ENCODE results near the gene TMEM239. TPM values are rescaled to one million over a fixed set of nuclear protein-coding genes. Genes with fewer than 3 reads are reported as not detected.

TMEM239 gene
- total RNA-seq, 1 experiment from 2014 or later = not detected

DNA sequence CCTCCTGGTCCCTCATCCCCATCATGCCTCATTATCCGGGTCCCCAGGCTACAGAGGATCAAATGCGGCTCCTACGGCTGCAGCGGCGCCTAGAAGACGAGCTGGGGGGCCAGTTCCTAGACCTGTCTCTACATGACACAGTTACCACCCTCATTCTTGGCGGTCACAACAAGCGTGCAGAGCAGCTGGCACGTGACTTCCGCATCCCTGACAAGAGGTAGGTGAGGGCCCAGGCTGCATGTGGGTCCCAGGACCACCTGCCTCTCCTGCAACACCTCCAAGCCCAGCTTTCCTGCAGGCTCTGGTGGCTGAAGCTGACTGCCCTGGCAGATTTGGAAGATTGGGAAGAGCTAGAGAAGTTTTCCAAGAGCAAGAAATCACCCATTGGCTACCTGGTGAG lies 48.9 kb downstream of the TMEM239 start:
- Histone ChIP-seq H2AFZ (no peak overlapping the region), H3K9me2 (ENCODE audit: insufficient read depth) (no peaks in the 10 kb centered on the region), H3K27ac (no peak overlapping the region), H4K20me1 (ENCODE audit: insufficient read depth) (no peaks in the 10 kb centered on the region), H3K4me2 (no peak overlapping the region), H3K4me3 (no peak overlapping the region), H3K4me1 (replicated peaks; ENCODE audit: insufficient read depth) (no peaks in the 10 kb centered on the region; the same call in 1 of the 2 replicates), H3K79me2 (ENCODE audit: low read depth) (no peaks in the 10 kb centered on the region), H3K27me3 (ENCODE audit: insufficient read depth, low read depth) (no peaks in the 10 kb centered on the region), H3K9me3 (ENCODE audit: insufficient read depth, low read depth) (no peaks in the 10 kb centered on the region), H3F3A (ENCODE audit: insufficient read depth, low read depth) (0 out of 2 replicates have a peak, but pooled peaks cover 3% of the 10 kb centered on the region), H3K36me3 (ENCODE audit: low read depth) (no peaks in the 10 kb centered on the region)
- BruUV-seq (replicated peaks) = no TSS peak
- no peak for TF ChIP-seq EZH2 (IDR thresholded peaks at IDR 0.05; ENCODE audit: low read depth)
- TF ChIP-seq, protein P1, sequence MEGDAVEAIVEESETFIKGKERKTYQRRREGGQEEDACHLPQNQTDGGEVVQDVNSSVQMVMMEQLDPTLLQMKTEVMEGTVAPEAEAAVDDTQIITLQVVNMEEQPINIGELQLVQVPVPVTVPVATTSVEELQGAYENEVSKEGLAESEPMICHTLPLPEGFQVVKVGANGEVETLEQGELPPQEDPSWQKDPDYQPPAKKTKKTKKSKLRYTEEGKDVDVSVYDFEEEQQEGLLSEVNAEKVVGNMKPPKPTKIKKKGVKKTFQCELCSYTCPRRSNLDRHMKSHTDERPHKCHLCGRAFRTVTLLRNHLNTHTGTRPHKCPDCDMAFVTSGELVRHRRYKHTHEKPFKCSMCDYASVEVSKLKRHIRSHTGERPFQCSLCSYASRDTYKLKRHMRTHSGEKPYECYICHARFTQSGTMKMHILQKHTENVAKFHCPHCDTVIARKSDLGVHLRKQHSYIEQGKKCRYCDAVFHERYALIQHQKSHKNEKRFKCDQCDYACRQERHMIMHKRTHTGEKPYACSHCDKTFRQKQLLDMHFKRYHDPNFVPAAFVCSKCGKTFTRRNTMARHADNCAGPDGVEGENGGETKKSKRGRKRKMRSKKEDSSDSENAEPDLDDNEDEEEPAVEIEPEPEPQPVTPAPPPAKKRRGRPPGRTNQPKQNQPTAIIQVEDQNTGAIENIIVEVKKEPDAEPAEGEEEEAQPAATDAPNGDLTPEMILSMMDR (conservative IDR thresholded peaks at IDR 0.05) = no peak
- ChIA-PET CTCF (no interaction called here), POLR2A (ENCODE audit: unreplicated experiment) (no interaction called here)
- intact Hi-C loops (cut with micrococcal nuclease; ENCODE audit: unreplicated experiment) = no loop called here
- DNase-seq = no peak

DNA sequence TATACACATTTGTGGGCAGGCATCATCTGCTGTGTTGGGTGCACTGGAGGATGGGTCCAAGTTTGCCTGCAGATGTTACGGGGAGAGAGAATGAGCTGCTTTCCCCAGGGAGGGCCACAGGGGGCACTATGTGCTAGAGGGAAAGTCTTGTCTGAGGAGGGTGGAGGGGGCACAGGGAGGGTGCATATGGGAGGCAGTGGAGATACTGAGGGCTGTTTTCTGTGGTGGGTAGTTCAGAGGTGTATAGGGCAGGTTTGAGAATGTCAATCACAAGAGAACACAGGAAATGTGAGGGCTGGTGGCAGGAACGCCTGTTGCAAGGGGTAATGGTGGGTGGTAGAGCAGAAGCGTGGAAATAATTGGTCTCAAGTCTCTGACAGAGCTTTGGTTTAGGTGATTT lies 49.5 kb downstream of the TMEM239 start:
- intact Hi-C loops (cut with micrococcal nuclease; ENCODE audit: unreplicated experiment) = no loop called here
- H3K27me3 ChIP-seq (ENCODE audit: insufficient read depth, low read depth) = no peaks in the 10 kb centered on the region

DNA sequence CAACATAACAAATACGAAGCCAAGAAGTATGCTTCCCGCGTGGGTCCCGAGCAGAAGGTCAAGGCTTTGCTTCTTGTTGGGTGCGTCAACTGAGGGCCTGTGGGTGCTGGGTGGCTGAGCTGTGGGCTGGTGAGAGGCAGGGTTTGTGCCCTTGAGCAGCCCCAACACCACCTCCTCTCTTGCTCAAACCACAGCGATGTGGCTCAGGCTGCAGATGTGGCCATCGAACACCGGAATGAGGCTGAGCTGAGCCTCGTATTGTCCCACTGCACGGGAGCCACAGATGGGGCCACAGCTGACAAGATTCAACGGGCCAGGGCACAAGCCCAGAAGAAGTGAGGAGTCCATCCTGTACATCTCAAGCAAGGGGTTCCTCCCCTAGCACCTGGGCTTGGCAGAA lies 50.1 kb downstream of the TMEM239 start:
- H3K36me3 ChIP-seq (ENCODE audit: low read depth) = no peaks in the 10 kb centered on the region
- ChIA-PET CTCF (no interaction called here), POLR2A (ENCODE audit: unreplicated experiment) (no interaction called here)
- H3K79me2 ChIP-seq (ENCODE audit: low read depth) = no peaks in the 10 kb centered on the region
- H3K27ac ChIP-seq = no peak overlapping the region
- no peak overlapping the region for H2AFZ ChIP-seq
- H3K27me3 ChIP-seq (ENCODE audit: insufficient read depth, low read depth) = no peaks in the 10 kb centered on the region
- no peaks in the 10 kb centered on the region for H3K9me3 ChIP-seq (ENCODE audit: insufficient read depth, low read depth)
- BruUV-seq (replicated peaks) = no TSS peak
- H3K4me2 ChIP-seq = no peak overlapping the region
- H3K4me1 ChIP-seq (replicated peaks; ENCODE audit: insufficient read depth) = peaks cover 8% of the 10 kb centered on the region; the same call in 1 of the 2 replicates
- DNase-seq = no peak
- TF ChIP-seq EZH2 (IDR thresholded peaks at IDR 0.05; ENCODE audit: low read depth) = no peak
- TF ChIP-seq, protein P1 (conservative IDR thresholded peaks at IDR 0.05) = no peak
- intact Hi-C loops (cut with micrococcal nuclease; ENCODE audit: unreplicated experiment) = no loop called here
- no peaks in the 10 kb centered on the region for H4K20me1 ChIP-seq (ENCODE audit: insufficient read depth)
- H3F3A ChIP-seq (ENCODE audit: insufficient read depth, low read depth) = 0 out of 2 replicates have a peak, but pooled peaks cover 3% of the 10 kb centered on the region
- H3K4me3 ChIP-seq = no peak overlapping the region
- H3K9me2 ChIP-seq (ENCODE audit: insufficient read depth) = no peaks in the 10 kb centered on the region

More for the DNA sequence above, 49.5 kb downstream of the TMEM239 start:
- Histone ChIP-seq H3K4me2 (no peak overlapping the region), H3K36me3 (ENCODE audit: low read depth) (no peaks in the 10 kb centered on the region), H3F3A (ENCODE audit: insufficient read depth, low read depth) (0 out of 2 replicates have a peak, but pooled peaks cover 3% of the 10 kb centered on the region), H3K4me1 (replicated peaks; ENCODE audit: insufficient read depth) (peaks cover 5% of the 10 kb centered on the region; the same call in 1 of the 2 replicates), H3K79me2 (ENCODE audit: low read depth) (no peaks in the 10 kb centered on the region), H3K4me3 (no peak overlapping the region), H4K20me1 (ENCODE audit: insufficient read depth) (no peaks in the 10 kb centered on the region), H3K9me3 (ENCODE audit: insufficient read depth, low read depth) (no peaks in the 10 kb centered on the region), H2AFZ (no peak overlapping the region), H3K27ac (no peak overlapping the region), H3K9me2 (ENCODE audit: insufficient read depth) (no peaks in the 10 kb centered on the region)
- ChIA-PET POLR2A (ENCODE audit: unreplicated experiment) (no interaction called here), CTCF (no interaction called here)
- BruUV-seq (replicated peaks) = no TSS peak
- no peak for DNase-seq
- TF ChIP-seq, protein P1 (conservative IDR thresholded peaks at IDR 0.05) = no peak
- TF ChIP-seq EZH2 (IDR thresholded peaks at IDR 0.05; ENCODE audit: low read depth) = no peak
